ENCODE results near the gene SPDEF.

The SPDEF gene

GRCh38 chr6:34556031-34556471 is at the start of gene SPDEF:
Gene SPDEF (minus strand): TSS chr6:34556329. CDS start chr6:34544455, 11,874 bp downstream.
- DNase-seq (ENCODE audit: low read depth) = peak; percentile 68
- peak within 1 kb of the TSS; percentile 79 for H3K4me3 ChIP-seq (ENCODE audit: low read depth, low read length)
- peak; percentile 19; the same call in 1 of the 2 replicates for TF ChIP-seq CTCF (IDR thresholded peaks at IDR 0.05; ENCODE audit: control insufficient read depth, extremely low read depth, insufficient read depth)

GRCh38 chr6:34603707-34604106 is 47.6 kb upstream of the SPDEF start:
- no peak overlapping the region for H3K4me3 ChIP-seq (ENCODE audit: low read depth, low read length)
- TF ChIP-seq CTCF (IDR thresholded peaks at IDR 0.05; ENCODE audit: control insufficient read depth, extremely low read depth, insufficient read depth) = no peak
- no peak for DNase-seq (ENCODE audit: low read depth)

GRCh38 chr6:34602318-34603111 is 46.4 kb upstream of the SPDEF start:
- peak; percentile 96 for DNase-seq (ENCODE audit: low read depth)
- no peak overlapping the region for H3K4me3 ChIP-seq (ENCODE audit: low read depth, low read length)
- no peak for TF ChIP-seq CTCF (IDR thresholded peaks at IDR 0.05; ENCODE audit: control insufficient read depth, extremely low read depth, insufficient read depth)

- TF ChIP-seq CTCF (IDR thresholded peaks at IDR 0.05; ENCODE audit: control insufficient read depth, extremely low read depth, insufficient read depth) = no peak
- H3K4me3 ChIP-seq (ENCODE audit: low read depth, low read length) = 0 out of 2 replicates have a peak overlapping the region, but pooled peaks have one; percentile 13
- no peak for DNase-seq (ENCODE audit: low read depth)
Measured at GRCh38 chr6:34601706-34602105, 45.6 kb upstream of the SPDEF start.

GRCh38 chr6:34600796-34601195 is 44.7 kb upstream of the SPDEF start:
- TF ChIP-seq CTCF (IDR thresholded peaks at IDR 0.05; ENCODE audit: control insufficient read depth, extremely low read depth, insufficient read depth) = no peak
- no peak overlapping the region for H3K4me3 ChIP-seq (ENCODE audit: low read depth, low read length)
- DNase-seq (ENCODE audit: low read depth) = no peak

- no peak overlapping the region for H3K4me3 ChIP-seq (ENCODE audit: low read depth, low read length)
- no peak for TF ChIP-seq CTCF (IDR thresholded peaks at IDR 0.05; ENCODE audit: control insufficient read depth, extremely low read depth, insufficient read depth)
- no peak for DNase-seq (ENCODE audit: low read depth)
Measured at GRCh38 chr6:34600101-34600500, 44.0 kb upstream of the SPDEF start.
